ENCODE results near the gene NDUFAF3.

The NDUFAF3 gene

GRCh38 chr3:49028673-49029562, 7.0 kb downstream of the NDUFAF3 start, which contains the start of gene IMPDH2:
TSS of gene IMPDH2 (minus strand) at chr3:49029398. CDS start at chr3:49029350, 48 bp downstream.
- Histone ChIP-seq H3K79me2 (ENCODE audit: control insufficient read depth, insufficient read depth, low read length, unreplicated experiment) (peaks cover 29% of the 10 kb centered on the region), H3K36me3 (ENCODE audit: insufficient read depth, low read length) (peaks cover 39% of the 10 kb centered on the region), H3K27me3 (ENCODE audit: insufficient read depth, low read length) (no peaks in the 10 kb centered on the region), H3K4me3 (ENCODE audit: low read depth, low read length) (peak within 1 kb of the TSS; percentile 92), H2AFZ (ENCODE audit: low read length, unreplicated experiment) (peak within 1 kb of the TSS; percentile 16), H3K4me1 (ENCODE audit: control insufficient read depth, insufficient read depth, low read length, unreplicated experiment) (peaks cover 53% of the 10 kb centered on the region), H3K27ac (ENCODE audit: low read depth, low read length) (peak within 1 kb of the TSS; percentile 49)

DNA sequence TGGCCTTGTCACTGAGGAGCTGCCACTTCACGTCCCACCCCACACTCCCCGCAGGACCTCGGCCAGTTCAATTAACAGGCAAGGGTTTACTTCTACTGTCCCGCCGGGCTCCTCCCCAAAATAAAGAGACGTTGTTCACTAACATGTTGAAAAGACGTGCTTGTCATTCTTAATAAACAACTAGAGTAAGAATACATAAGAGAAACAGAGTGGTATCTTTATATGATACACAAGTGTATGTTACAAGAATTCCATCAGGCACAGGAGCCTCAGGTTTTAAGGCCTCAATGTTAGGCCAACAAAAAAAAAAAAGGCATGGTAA, 7.6 kb downstream of the NDUFAF3 start:
- peak overlapping the region; percentile 16 for H2AFZ ChIP-seq (ENCODE audit: low read length, unreplicated experiment)
- peaks cover 35% of the 10 kb centered on the region for H3K36me3 ChIP-seq (ENCODE audit: insufficient read depth, low read length)
- H3K27me3 ChIP-seq (ENCODE audit: insufficient read depth, low read length), result no peaks in the 10 kb centered on the region
- peaks cover 50% of the 10 kb centered on the region for H3K4me1 ChIP-seq (ENCODE audit: control insufficient read depth, insufficient read depth, low read length, unreplicated experiment)
- peak overlapping the region; percentile 92 for H3K4me3 ChIP-seq (ENCODE audit: low read depth, low read length)
- peaks cover 27% of the 10 kb centered on the region for H3K79me2 ChIP-seq (ENCODE audit: control insufficient read depth, insufficient read depth, low read length, unreplicated experiment)
- H3K27ac ChIP-seq (ENCODE audit: low read depth, low read length), result peak overlapping the region; percentile 34

DNA sequence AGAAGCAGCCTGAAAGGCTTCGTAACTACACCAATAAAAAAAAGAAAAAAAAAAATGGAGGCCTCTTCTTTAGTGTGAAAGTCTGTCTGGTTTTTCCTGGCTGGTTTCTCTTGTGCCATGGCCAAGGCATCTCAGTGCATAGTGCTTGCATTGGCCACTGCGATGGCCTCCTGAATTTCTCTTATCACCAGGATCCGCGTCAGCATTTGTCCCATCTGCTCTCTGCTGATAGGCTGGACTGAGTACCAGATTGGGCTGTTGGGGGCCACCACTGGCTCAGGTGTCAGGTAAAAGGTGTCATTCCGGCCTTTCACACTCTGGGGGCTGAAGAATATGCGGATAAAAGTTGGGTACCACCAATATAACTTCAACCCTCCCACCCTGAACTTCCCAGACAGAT, 8.4 kb downstream of the NDUFAF3 start:
- 0 out of 2 replicates have a peak overlapping the region, but pooled peaks have one; percentile 34 for H3K27ac ChIP-seq (ENCODE audit: low read depth, low read length)
- peaks cover 27% of the 10 kb centered on the region for H3K79me2 ChIP-seq (ENCODE audit: control insufficient read depth, insufficient read depth, low read length, unreplicated experiment)
- peaks cover 47% of the 10 kb centered on the region for H3K4me1 ChIP-seq (ENCODE audit: control insufficient read depth, insufficient read depth, low read length, unreplicated experiment)
- no peak overlapping the region for H2AFZ ChIP-seq (ENCODE audit: low read length, unreplicated experiment)
- no peaks in the 10 kb centered on the region for H3K27me3 ChIP-seq (ENCODE audit: insufficient read depth, low read length)
- H3K4me3 ChIP-seq (ENCODE audit: low read depth, low read length), result no peak overlapping the region
- peaks cover 31% of the 10 kb centered on the region for H3K36me3 ChIP-seq (ENCODE audit: insufficient read depth, low read length)

GRCh38 chr3:49032646-49033304, 10.9 kb downstream of the NDUFAF3 start:
- Histone ChIP-seq H2AFZ (ENCODE audit: low read length, unreplicated experiment) (no peak overlapping the region), H3K27me3 (ENCODE audit: insufficient read depth, low read length) (no peaks in the 10 kb centered on the region), H3K4me1 (ENCODE audit: control insufficient read depth, insufficient read depth, low read length, unreplicated experiment) (peaks cover 22% of the 10 kb centered on the region), H3K4me3 (ENCODE audit: low read depth, low read length) (no peak overlapping the region), H3K27ac (ENCODE audit: low read depth, low read length) (no peak overlapping the region), H3K79me2 (ENCODE audit: control insufficient read depth, insufficient read depth, low read length, unreplicated experiment) (peaks cover 14% of the 10 kb centered on the region), H3K36me3 (ENCODE audit: insufficient read depth, low read length) (peaks cover 10% of the 10 kb centered on the region)

DNA sequence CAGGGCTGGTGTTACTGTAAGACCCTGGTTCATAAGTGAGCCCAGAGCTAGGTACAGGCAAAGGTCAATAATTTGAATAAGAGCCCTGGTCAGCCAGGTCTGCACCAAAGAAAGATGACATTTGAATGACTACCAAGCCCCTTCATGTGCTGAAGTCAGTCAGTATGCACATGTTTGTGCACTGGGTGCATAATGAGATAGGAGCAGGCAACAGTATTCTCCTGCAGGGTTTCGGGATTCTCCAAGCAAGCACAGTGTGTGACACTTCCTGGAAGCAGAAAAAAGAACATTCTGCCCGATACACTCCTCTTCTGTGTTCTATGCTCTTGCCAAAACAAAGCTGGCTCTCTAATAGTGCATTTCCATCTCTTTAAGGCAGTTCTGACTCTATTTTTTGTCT, 12.7 kb downstream of the NDUFAF3 start:
- Histone ChIP-seq H2AFZ (ENCODE audit: low read length, unreplicated experiment) (no peak overlapping the region), H3K4me3 (ENCODE audit: low read depth, low read length) (no peak overlapping the region), H3K36me3 (ENCODE audit: insufficient read depth, low read length) (peaks cover 8% of the 10 kb centered on the region), H3K4me1 (ENCODE audit: control insufficient read depth, insufficient read depth, low read length, unreplicated experiment) (peaks cover 13% of the 10 kb centered on the region), H3K79me2 (ENCODE audit: control insufficient read depth, insufficient read depth, low read length, unreplicated experiment) (no peaks in the 10 kb centered on the region), H3K27ac (ENCODE audit: low read depth, low read length) (no peak overlapping the region), H3K27me3 (ENCODE audit: insufficient read depth, low read length) (no peaks in the 10 kb centered on the region)

GRCh38 chr3:49035281-49035680, 13.4 kb downstream of the NDUFAF3 start:
- no peak overlapping the region for H2AFZ ChIP-seq (ENCODE audit: low read length, unreplicated experiment)
- no peaks in the 10 kb centered on the region for H3K79me2 ChIP-seq (ENCODE audit: control insufficient read depth, insufficient read depth, low read length, unreplicated experiment)
- no peak overlapping the region for H3K4me3 ChIP-seq (ENCODE audit: low read depth, low read length)
- H3K36me3 ChIP-seq (ENCODE audit: insufficient read depth, low read length), result peaks cover 8% of the 10 kb centered on the region
- H3K4me1 ChIP-seq (ENCODE audit: control insufficient read depth, insufficient read depth, low read length, unreplicated experiment), result peaks cover 13% of the 10 kb centered on the region
- no peak overlapping the region for H3K27ac ChIP-seq (ENCODE audit: low read depth, low read length)
- no peaks in the 10 kb centered on the region for H3K27me3 ChIP-seq (ENCODE audit: insufficient read depth, low read length)

- Histone ChIP-seq H3K79me2 (ENCODE audit: control insufficient read depth, insufficient read depth, low read length, unreplicated experiment) (peaks cover 16% of the 10 kb centered on the region), H3K27me3 (ENCODE audit: insufficient read depth, low read length) (no peaks in the 10 kb centered on the region), H3K4me3 (ENCODE audit: low read depth, low read length) (no peak overlapping the region), H3K36me3 (ENCODE audit: insufficient read depth, low read length) (peaks cover 38% of the 10 kb centered on the region), H3K4me1 (ENCODE audit: control insufficient read depth, insufficient read depth, low read length, unreplicated experiment) (peaks cover 17% of the 10 kb centered on the region), H2AFZ (ENCODE audit: low read length, unreplicated experiment) (no peak overlapping the region), H3K27ac (ENCODE audit: low read depth, low read length) (no peak overlapping the region)
Measured at GRCh38 chr3:49053543-49053942, 31.6 kb downstream of the NDUFAF3 start.

DNA sequence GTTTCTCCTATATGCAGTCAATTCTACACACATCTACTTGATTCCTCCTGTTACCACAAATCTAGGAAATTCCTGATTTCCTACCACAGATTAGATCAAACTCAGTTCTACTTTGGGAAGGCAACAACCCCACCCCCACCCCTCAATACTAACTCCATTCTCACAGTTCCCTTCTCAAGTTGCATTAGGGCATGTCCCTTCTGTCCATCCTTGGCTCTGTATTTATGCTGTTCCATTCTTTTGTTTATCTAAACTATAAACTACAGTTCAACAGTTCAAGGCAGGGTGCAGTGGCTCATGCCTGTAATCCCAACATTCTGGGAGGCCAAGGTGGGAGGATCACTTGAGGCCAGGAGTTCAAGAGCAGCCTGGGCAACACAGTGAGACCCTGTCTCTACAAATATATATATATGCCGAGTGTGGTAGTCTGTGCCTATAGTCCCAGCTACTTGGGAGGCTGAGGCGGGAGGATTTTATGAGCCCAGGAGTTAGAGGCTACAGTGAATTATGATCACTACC, 32.5 kb downstream of the NDUFAF3 start:
- Histone ChIP-seq H3K27me3 (ENCODE audit: insufficient read depth, low read length) (no peaks in the 10 kb centered on the region), H3K4me3 (ENCODE audit: low read depth, low read length) (no peak overlapping the region), H3K27ac (ENCODE audit: low read depth, low read length) (no peak overlapping the region), H3K36me3 (ENCODE audit: insufficient read depth, low read length) (peaks cover 38% of the 10 kb centered on the region), H2AFZ (ENCODE audit: low read length, unreplicated experiment) (no peak overlapping the region), H3K4me1 (ENCODE audit: control insufficient read depth, insufficient read depth, low read length, unreplicated experiment) (peaks cover 17% of the 10 kb centered on the region), H3K79me2 (ENCODE audit: control insufficient read depth, insufficient read depth, low read length, unreplicated experiment) (peaks cover 14% of the 10 kb centered on the region)

DNA sequence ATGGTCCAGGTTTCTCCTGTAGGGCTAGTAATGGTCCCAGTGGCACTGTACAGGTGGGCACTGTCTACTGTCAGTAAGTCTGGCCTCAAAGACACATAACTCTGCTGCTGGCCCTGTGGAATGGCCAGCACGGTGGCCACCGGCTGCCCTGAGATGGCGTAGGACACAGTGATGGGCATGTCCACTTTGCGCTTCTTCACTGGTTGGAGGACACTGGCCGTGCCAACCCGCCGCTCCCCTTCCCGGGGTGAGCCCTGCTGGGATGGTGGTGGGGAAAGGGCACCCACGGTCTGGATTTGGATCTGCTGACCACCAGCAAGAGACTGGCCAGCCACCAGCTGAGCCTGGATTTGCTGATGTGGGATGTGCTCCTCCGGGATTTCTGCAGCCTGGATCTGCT, 35.3 kb downstream of the NDUFAF3 start:
- Histone ChIP-seq H3K4me1 (ENCODE audit: control insufficient read depth, insufficient read depth, low read length, unreplicated experiment) (peaks cover 17% of the 10 kb centered on the region), H3K79me2 (ENCODE audit: control insufficient read depth, insufficient read depth, low read length, unreplicated experiment) (peaks cover 7% of the 10 kb centered on the region), H3K27ac (ENCODE audit: low read depth, low read length) (no peak overlapping the region), H3K36me3 (ENCODE audit: insufficient read depth, low read length) (peaks cover 32% of the 10 kb centered on the region), H3K4me3 (ENCODE audit: low read depth, low read length) (no peak overlapping the region), H3K27me3 (ENCODE audit: insufficient read depth, low read length) (no peaks in the 10 kb centered on the region), H2AFZ (ENCODE audit: low read length, unreplicated experiment) (no peak overlapping the region)

DNA sequence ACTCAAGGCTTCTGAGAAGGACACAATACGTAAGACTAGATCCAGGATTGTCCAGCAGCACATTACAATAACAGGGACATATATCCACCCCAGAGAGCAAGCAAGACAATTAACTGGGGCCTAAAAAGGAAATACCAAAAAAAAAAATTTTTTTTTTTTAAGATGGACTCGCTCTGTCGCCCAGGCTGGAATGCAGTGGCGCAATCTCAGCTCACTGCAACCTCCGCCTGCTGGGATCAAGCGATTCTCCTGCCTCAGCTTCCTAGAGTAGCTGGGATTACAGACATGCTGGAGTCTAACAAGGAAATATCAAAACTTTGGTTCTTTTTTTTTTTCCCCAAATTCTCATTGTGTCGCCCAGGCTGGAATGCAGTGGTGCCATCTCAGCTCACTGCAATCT, 36.1 kb downstream of the NDUFAF3 start:
- H2AFZ ChIP-seq (ENCODE audit: low read length, unreplicated experiment), result no peak overlapping the region
- no peak overlapping the region for H3K27ac ChIP-seq (ENCODE audit: low read depth, low read length)
- H3K4me3 ChIP-seq (ENCODE audit: low read depth, low read length), result no peak overlapping the region
- peaks cover 17% of the 10 kb centered on the region for H3K4me1 ChIP-seq (ENCODE audit: control insufficient read depth, insufficient read depth, low read length, unreplicated experiment)
- no peaks in the 10 kb centered on the region for H3K27me3 ChIP-seq (ENCODE audit: insufficient read depth, low read length)
- peaks cover 28% of the 10 kb centered on the region for H3K36me3 ChIP-seq (ENCODE audit: insufficient read depth, low read length)
- H3K79me2 ChIP-seq (ENCODE audit: control insufficient read depth, insufficient read depth, low read length, unreplicated experiment), result peaks cover 7% of the 10 kb centered on the region
